ENCODE measurements around the gene SMAD3.

GRCh38 chr15:67192185-67192820 is 126.9 kb downstream of the SMAD3 start:
- TF ChIP-seq SUZ12 (IDR thresholded peaks at IDR 0.05; ENCODE audit: extremely low read depth, insufficient read depth, insufficient read length): no peak
- TF ChIP-seq YY1 (IDR thresholded peaks at IDR 0.05; ENCODE audit: insufficient read depth, insufficient read length): no peak
- TF ChIP-seq ZNF274 (IDR thresholded peaks at IDR 0.05; ENCODE audit: low read depth, low read length): no peak
